ENCODE results near the gene AFF2.

AFF2 gene

DNA sequence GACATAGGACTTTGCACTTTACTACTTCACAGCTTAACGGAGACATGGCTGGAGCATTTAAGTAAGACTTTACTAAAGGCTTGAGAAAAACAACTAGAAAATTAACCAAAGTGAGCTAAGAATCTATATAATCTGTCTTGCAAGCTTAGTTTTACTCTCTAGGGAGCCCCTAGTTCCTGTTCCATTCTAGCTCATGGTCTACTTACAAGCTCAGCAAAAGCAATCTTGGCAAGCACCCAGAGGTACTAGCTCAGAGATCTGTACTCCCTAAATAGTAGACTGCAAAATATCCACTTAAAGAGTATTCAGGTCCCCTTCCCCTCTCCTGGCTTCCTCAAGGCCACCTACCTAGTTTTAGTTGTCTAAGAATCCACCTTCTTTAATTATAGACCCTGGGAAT, 535.7 kb downstream of the AFF2 start:
- DNase-seq, result no peak

DNA sequence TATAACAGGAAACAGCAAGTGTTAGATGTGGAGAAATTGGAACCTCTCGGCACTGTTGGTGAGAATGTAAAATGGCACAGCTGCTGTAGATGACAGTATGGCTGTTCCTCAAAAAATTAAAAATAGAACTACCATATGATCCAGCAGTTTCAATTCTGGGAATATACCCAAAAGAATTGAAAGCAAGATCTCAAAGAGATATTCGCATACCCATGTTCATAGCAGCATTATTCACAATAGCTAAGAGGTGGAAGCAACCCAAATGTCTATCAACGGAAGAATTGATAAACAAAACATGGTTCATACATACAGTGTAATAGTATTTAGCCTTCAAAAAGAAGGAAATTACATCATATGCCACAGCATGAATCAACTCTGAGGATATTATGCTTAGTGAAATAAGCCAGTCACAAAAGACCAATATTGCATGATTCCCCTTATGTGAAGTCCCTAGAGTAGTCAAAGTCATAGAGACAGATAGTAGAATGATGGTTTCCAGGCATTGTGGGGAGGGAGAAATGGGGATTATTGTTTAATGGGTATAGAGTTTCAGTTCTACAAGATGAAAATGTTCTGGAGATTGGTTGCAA, 537.0 kb downstream of the AFF2 start:
- DNase-seq, result no peak

DNA sequence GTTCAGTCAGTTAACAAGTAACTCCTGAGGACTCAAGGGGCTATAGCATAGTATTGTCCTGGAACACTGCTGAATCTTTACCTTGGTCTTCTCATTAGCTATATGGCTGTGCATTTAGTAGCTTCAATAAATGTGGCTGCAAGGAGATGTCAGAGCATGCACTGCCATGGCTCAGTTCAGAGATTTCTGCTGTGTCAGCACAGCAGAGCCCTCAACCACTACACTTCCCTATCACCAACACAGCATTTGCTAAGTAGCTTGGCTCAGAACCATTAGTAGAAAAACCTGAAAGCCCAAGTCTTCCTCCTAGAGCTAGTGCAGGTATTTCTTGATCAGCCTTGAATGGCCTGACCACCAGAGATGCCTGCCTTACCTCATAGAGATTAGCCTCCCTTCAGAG, 538.6 kb downstream of the AFF2 start:
- no peak for DNase-seq

DNA sequence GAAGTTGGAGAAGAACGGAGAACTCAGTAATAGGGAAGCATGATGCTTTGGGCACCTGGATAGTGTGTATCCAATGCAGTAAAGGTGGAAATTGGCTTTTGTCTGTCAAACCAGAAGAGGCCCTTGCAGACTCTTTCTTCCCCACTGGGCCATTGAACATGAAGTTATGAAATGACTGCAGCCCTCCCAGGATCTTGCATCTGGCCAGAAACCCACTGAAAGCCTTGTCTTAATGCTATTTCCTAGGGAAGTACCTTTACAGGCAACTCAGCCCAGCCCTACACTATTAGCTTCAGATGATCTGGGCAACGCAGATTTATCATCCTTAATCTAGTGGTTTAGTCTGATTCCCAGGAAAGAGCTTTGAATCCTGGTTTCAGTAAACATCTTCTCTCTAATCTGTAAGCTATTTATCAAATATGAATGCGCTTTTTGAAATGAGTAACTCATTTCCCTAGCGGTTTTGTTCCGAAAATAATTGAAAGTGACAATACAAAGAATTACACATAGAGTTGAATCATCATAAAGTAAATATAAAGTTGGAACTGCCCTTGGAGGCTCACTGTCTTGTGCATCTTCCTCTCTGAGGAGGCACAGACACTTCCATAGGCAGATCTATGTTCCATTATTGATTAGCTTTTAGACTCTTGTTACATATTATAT, 540.6 kb downstream of the AFF2 start:
- DNase-seq, result no peak

DNA sequence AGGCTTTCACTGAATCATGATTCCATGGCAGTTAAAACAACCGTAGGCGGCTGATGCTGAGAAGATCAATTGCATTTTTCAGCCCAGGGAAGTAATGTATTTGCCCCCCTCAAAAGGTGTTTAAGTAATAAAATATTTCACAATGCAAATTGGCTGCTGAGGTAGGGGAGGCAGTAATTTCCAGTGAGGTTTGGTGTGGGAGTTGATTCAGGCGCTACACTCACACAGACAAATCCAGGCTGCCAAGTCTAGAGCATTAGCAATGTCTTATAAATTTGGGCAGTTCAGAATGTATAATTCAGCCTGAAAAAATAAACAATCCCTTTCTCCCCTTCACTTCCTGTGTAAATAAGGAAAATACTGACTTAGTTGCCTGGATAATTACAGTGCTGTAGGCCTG, 543.0 kb downstream of the AFF2 start:
- DNase-seq, result no peak

DNA sequence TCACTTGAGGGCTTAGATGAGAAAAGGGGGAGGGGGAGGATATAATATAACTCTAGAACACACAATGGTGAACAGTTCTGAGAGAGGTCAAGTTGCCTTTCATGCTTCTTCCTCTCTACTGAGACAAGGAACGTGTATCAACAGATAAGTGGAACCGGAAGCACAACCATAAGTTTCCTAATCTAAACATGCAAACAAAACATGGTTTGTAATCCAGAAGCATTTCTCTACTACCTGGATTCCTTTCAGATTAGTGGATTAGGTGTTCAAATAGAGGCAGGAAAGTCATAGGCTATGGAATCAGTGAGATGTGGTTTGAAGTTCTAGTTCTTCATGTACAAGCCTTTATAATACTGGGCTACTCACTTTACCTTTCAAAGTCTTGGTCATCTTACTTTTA, 544.1 kb downstream of the AFF2 start:
- no peak for DNase-seq

DNA sequence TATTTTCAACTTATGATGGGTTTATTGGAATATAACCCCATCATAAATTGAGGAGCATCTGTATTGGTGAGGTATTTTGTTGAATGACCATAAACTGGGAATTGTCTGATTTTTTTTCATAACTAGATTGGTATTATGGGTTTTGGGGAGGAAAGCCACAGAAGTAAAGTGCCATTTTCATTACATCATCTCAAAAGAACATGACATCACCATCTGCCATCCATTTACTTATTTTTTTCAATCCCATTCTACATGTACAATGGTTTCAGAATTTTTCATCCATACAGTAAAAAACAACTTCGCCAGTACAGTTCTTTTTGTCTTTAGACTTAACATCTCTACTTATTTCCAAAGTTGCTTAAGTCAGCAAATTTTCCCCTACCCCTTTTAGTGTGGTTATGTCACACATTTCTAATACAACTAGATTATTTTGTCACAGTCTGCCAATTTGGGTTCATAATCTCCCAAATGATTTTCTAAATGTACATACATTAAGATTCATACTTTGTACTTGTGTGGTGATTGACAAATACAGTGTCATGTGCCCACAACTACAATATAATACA, 545.3 kb downstream of the AFF2 start:
- no peak for DNase-seq

Measured in stimulated activated naive CD4-positive, alpha-beta T cell (primary cell).